Measurements from ENCODE around the gene CLEC4G. TPM values are rescaled to one million over a fixed set of nuclear protein-coding genes. Genes with fewer than 3 reads are reported as not detected.

CLEC4G gene
- total and polyA plus RNA-seq, 9 of the 15 experiments (the other 6 are each of a cell fraction or from before 2014, with no cell fraction given): not detected

GRCh38 chr19:7690779-7691258 is 41.1 kb downstream of the CLEC4G start:
- DNase-seq (ENCODE audit: extremely low read depth in 1 of 4, low spot score in 3 of 4): no peak
- Histone ChIP-seq H3K27ac (ENCODE audit: extremely low read depth, low read depth, low read length) (no peak overlapping the region), H3K4me1 (replicated peaks in 1 of 2; ENCODE audit: control insufficient read depth in 2 of 2, insufficient read depth in 2 of 2, low read length in 2 of 2) (peaks cover 0 to 11% of the 10 kb centered on the region in 2 experiments; a peak in 1 of 5 replicates), H3K9ac (ENCODE audit: insufficient read depth in 1 of 2, low read depth in 2 of 2, low read length in 2 of 2) (no peak overlapping the region), H2AFZ (ENCODE audit: low read depth, low read length) (no peak overlapping the region), H3K36me3 (ENCODE audit: control insufficient read depth, insufficient read depth, low read length) (no peaks in the 10 kb centered on the region), H3K27me3 (ENCODE audit: control insufficient read depth in 2 of 2, insufficient read depth in 2 of 2, low read length in 2 of 2) (peaks cover 5 to 63% of the 10 kb centered on the region in 2 experiments; a peak in 3 of 5 replicates), H3K4me2 (ENCODE audit: insufficient read depth, low read length) (no peak overlapping the region), H3K79me2 (ENCODE audit: control insufficient read depth, insufficient read depth, low read length) (no peaks in the 10 kb centered on the region), H3K4me3 (no peak overlapping the region), H3K9me3 (replicated peaks; ENCODE audit: control insufficient read depth, insufficient read depth, low read depth, low read length) (peaks cover 3% of the 10 kb centered on the region), H3K9me1 (ENCODE audit: control insufficient read depth, insufficient read depth, low read length) (no peaks in the 10 kb centered on the region), H4K20me1 (replicated peaks; ENCODE audit: control insufficient read depth, insufficient read depth, low read length) (no peaks in the 10 kb centered on the region)
- ChIA-PET POLR2A (interaction anchor here (0.7 kb wide), 1 partner anchor 44 kb away, joined by 4 read pairs; no protein-coding TSS in a partner anchor), CTCF (ENCODE audit: low intra/inter-chr PET ratio) (no interaction called here)
- in situ Hi-C loops (cut with MboI): no loop called here
- BruUV-seq (replicated peaks): no TSS peak
- no peak for FAIRE-seq
- no peak for ATAC-seq
- intact Hi-C loops (cut with micrococcal nuclease): no loop called here
- 4% methylated on average over 8 of the region's 8 CpGs for WGBS (ENCODE audit: insufficient coverage, low coverage, missing lambda C conversion rate)
- no peak for TF ChIP-seq ZSCAN32 (CRISPR knock-in tag; IDR thresholded peaks at IDR 0.05)
- TF ChIP-seq ZBTB33 (CRISPR knock-in tag; IDR thresholded peaks at IDR 0.05): no peak
- TF ChIP-seq NR2C1 (IDR thresholded peaks at IDR 0.05): no peak
- TF ChIP-seq NR2C1 (tag; IDR thresholded peaks at IDR 0.05): no peak
- no peak for TF ChIP-seq RB1 (IDR thresholded peaks at IDR 0.05; ENCODE audit: low read depth)
- no peak for TF ChIP-seq THRA (IDR thresholded peaks at IDR 0.05)
- TF ChIP-seq GMEB1 (CRISPR knock-in tag; IDR thresholded peaks at IDR 0.05): no peak
- no peak for TF ChIP-seq NFATC3 (IDR thresholded peaks at IDR 0.05)
- TF ChIP-seq HLTF (IDR thresholded peaks at IDR 0.05): no peak
- TF ChIP-seq TAF9B (IDR thresholded peaks at IDR 0.05; ENCODE audit: partially characterized antibody): no peak
- no peak for TF ChIP-seq NRF1 (conservative IDR thresholded peaks at IDR 0.05 in 1 of 2, IDR thresholded peaks at IDR 0.05 in 1 of 2)
- no peak for TF ChIP-seq CLOCK (CRISPR knock-in tag; IDR thresholded peaks at IDR 0.05; ENCODE audit: borderline replicate concordance)
- no peak for TF ChIP-seq ZNF324 (CRISPR knock-in tag; IDR thresholded peaks at IDR 0.05)
- no peak for TF ChIP-seq SRSF9 (IDR thresholded peaks at IDR 0.05; ENCODE audit: borderline replicate concordance, low read depth, low read length)
- TF ChIP-seq GATAD2B (IDR thresholded peaks at IDR 0.05; ENCODE audit: borderline replicate concordance): no peak
